DOHH2 (cell line): Measurements from ENCODE around the gene SGTB.
"Not testable (repeated sequence)": the region's sequence is repeated elsewhere in the genome, so short reads cannot be mapped to it uniquely, and the experiment has no call there.

Experiments
- H3F3A ChIP-seq: fragments of 200-600 bp; sonication (generic), shearing (Covaris generic); 2 replicates; pipeline ENCODE4 v1.6.0; 2016; ENCODE audit warnings: antibody characterized with exemption, mild to moderate bottlenecking; ENCODE audit not compliant: control insufficient read depth, insufficient read depth
- H3K27ac ChIP-seq: fragments of 200-600 bp; sonication (generic); 2 replicates; pipeline ENCODE4 v1.5.1; 2014; ENCODE audit warnings: low read depth, mild to moderate bottlenecking, low read length, moderate library complexity
- H3K27me3 ChIP-seq: fragments of 200-600 bp; sonication (generic); 2 replicates; pipeline ENCODE4 v1.6.1; 2014; ENCODE audit warnings: mild to moderate bottlenecking, low read length, mixed read lengths; ENCODE audit not compliant: control insufficient read depth
- H3K36me3 ChIP-seq: fragments of 200-600 bp; sonication (generic); 2 replicates; pipeline ENCODE4 v1.6.1; 2014; ENCODE audit warnings: mild to moderate bottlenecking, low read length, moderate library complexity, mixed read lengths; ENCODE audit not compliant: control insufficient read depth
- H3K4me1 ChIP-seq: fragments of 200-600 bp; sonication (generic); 2 replicates; pipeline ENCODE4 v1.6.1; 2014; ENCODE audit warnings: mild to moderate bottlenecking, low read length, mixed read lengths; ENCODE audit not compliant: control insufficient read depth
- H3K4me2 ChIP-seq: fragments of 200-600 bp; sonication (generic); 2 replicates; pipeline ENCODE4 v1.6.0; 2014; ENCODE audit warnings: mild to moderate bottlenecking, low read length, moderate library complexity
- H3K4me3 ChIP-seq: fragments of 200-600 bp; sonication (generic); 2 replicates; pipeline ENCODE4 v1.5.1; 2014; ENCODE audit warnings: mild to moderate bottlenecking, low read length, mixed read lengths
- H3K79me2 ChIP-seq: fragments of 200-600 bp; sonication (generic); 2 replicates; pipeline ENCODE4 v1.6.1; 2014; ENCODE audit warnings: mild to moderate bottlenecking, low read length, mixed read lengths; ENCODE audit not compliant: control insufficient read depth
- H3K9me2 ChIP-seq: fragments of 200-600 bp; sonication (generic); replicated peaks from 2 replicates; pipeline ENCODE4 v1.6.1; 2014; ENCODE audit warnings: mild to moderate bottlenecking, low read length, mixed read lengths; ENCODE audit not compliant: control insufficient read depth
- H3K9me3 ChIP-seq: fragments of 200-600 bp; sonication (generic); 2 replicates; pipeline ENCODE4 v1.6.1; 2014; ENCODE audit warnings: antibody characterized with exemption, low read length, mixed read lengths; ENCODE audit not compliant: control insufficient read depth, insufficient read depth
- H4K20me1 ChIP-seq: fragments of 200-600 bp; sonication (generic); 2 replicates; pipeline ENCODE4 v1.6.0; 2014; ENCODE audit warnings: low read depth, mild to moderate bottlenecking, antibody characterized with exemption, low read length, moderate library complexity; ENCODE audit not compliant: control insufficient read depth, insufficient read depth
- CTCF ChIP-seq: fragments of 200-600 bp; sonication (generic); IDR thresholded peaks from one replicate; pipeline ENCODE4 v1.5.1; 2014; ENCODE audit warnings: antibody characterized with exemption, mild to moderate bottlenecking, low read depth, low read length; ENCODE audit not compliant: poor library complexity, severe bottlenecking
- EZH2phosphoT487 ChIP-seq: fragments of 200-600 bp; sonication (generic); IDR thresholded peaks from 2 replicates; pipeline ENCODE4 v1.6.1; 2017; ENCODE audit warnings: borderline replicate concordance, mild to moderate bottlenecking, antibody characterized with exemption, low read length, moderate library complexity, mixed read lengths

SGTB gene

GRCh38 chr5:65623482-65623881 lies 98.4 kb downstream of the SGTB start:
- TF ChIP-seq EZH2phosphoT487: no peak
- TF ChIP-seq CTCF: no peak
- Histone ChIP-seq H3K4me1 (peaks cover 26% of the 10 kb centered on the region), H3K9me2 (no peaks in the 10 kb centered on the region), H3K79me2 (peaks cover 81% of the 10 kb centered on the region), H3F3A (no peaks in the 10 kb centered on the region), H4K20me1 (no peaks in the 10 kb centered on the region), H3K27ac (no peak overlapping the region), H3K36me3 (no peaks in the 10 kb centered on the region), H3K4me3 (peak overlapping the region; percentile 87), H3K9me3 (no peaks in the 10 kb centered on the region), H3K27me3 (no peaks in the 10 kb centered on the region), H3K4me2 (peak overlapping the region; percentile 86)

- H3K9me3 ChIP-seq, H3K27ac ChIP-seq, H3F3A ChIP-seq, H3K27me3 ChIP-seq, H3K9me2 ChIP-seq, H3K4me3 ChIP-seq, H3K36me3 ChIP-seq, H4K20me1 ChIP-seq: not testable (repeated sequence)
- H3K79me2 ChIP-seq: peaks cover 71% of the 10 kb centered on the region
- H3K4me2 ChIP-seq: peak overlapping the region; percentile 86; the same call in 1 of the 2 replicates
- H3K4me1 ChIP-seq: peaks cover 26% of the 10 kb centered on the region
Observed at GRCh38 chr5:65621961-65622360, 99.9 kb downstream of the SGTB start.

GRCh38 chr5:65620021-65620420 lies 101.9 kb downstream of the SGTB start:
- no peak for TF ChIP-seq CTCF
- TF ChIP-seq EZH2phosphoT487: no peak
- Histone ChIP-seq H3K79me2 (peaks cover 51% of the 10 kb centered on the region), H3K9me3 (no peaks in the 10 kb centered on the region), H3K36me3 (peaks cover 9% of the 10 kb centered on the region), H3K4me3 (no peak overlapping the region), H3K27me3 (no peaks in the 10 kb centered on the region), H3K27ac (no peak overlapping the region), H3K4me2 (no peak overlapping the region), H3F3A (no peaks in the 10 kb centered on the region), H3K4me1 (peaks cover 18% of the 10 kb centered on the region), H4K20me1 (no peaks in the 10 kb centered on the region), H3K9me2 (no peaks in the 10 kb centered on the region)
